BJ (cell line): ENCODE data around the gene RABL6. TPM values are rescaled to one million over a fixed set of nuclear protein-coding genes. Genes with fewer than 3 reads are reported as not detected.

Experiments used
- CTCF ChIA-PET: fragments of 350-600 bp; formaldehyde crosslinking; extraction: SDS; loops from one replicate; lab custom pipeline; 2021; ENCODE audit warnings: antibody characterized with exemption, inconsistent platforms; lab: Yijun Ruan, JAX
- POLR2A ChIA-PET: fragments of 300-600 bp; sonication (Branson Sonifier 250); formaldehyde crosslinking; extraction: SDS; loops from one replicate; lab custom pipeline; 2021; ENCODE audit warnings: antibody characterized with exemption; lab: Charles Lee
- DNase-seq: peaks from one replicate; pipeline ENCODE4 v3.0.0-alpha.2; 2011; ENCODE audit warnings: low read depth
- H3K27me3 ChIP-seq: 2 replicates; pipeline ENCODE4 v1.6.0; 2011; ENCODE audit warnings: low read length; ENCODE audit not compliant: control insufficient read depth, insufficient read depth
- H3K36me3 ChIP-seq: 2 replicates; pipeline ENCODE4 v1.5.1; 2011; ENCODE audit warnings: low read length; ENCODE audit not compliant: control insufficient read depth, insufficient read depth
- H3K4me3 ChIP-seq: 2 replicates; pipeline ENCODE4 v1.5.1; 2011; ENCODE audit warnings: low read depth, mild to moderate bottlenecking, control low read depth, low read length
- CTCF ChIP-seq: IDR thresholded peaks from 2 replicates; pipeline ENCODE4 v1.5.1; 2011; ENCODE audit warnings: low read depth, mild to moderate bottlenecking, control low read depth, inconsistent platforms, low read length, moderate library complexity; ENCODE audit not compliant: insufficient read depth
- polyA plus RNA-seq: library from polyadenylated mRNA; depleted of rRNA; stranded (reverse); fragments of >200 nt; gene quantifications from 2 replicates; pipeline ENCODE4 v1.2.3, GENCODE V29; 2011

Gene RABL6
- polyA plus RNA-seq, 1 experiment = 60.2 TPM

GRCh38 chr9:136847826-136848392 is 40.2 kb downstream of the RABL6 start:
- Histone ChIP-seq H3K36me3 (peaks cover 10% of the 10 kb centered on the region), H3K4me3 (peak overlapping the region; percentile 84), H3K27me3 (peaks cover 7% of the 10 kb centered on the region; the same call in 1 of the 2 replicates)
- no peak for TF ChIP-seq CTCF
- CTCF ChIA-PET = interaction anchor here (0.6 to 1.7 kb wide), 6 partner anchors 43 to 216 kb away, joined by 3 to 6 read pairs (median 3); partner anchors contain the start of gene CLIC3
- no peak for DNase-seq
- POLR2A ChIA-PET = interaction anchor here (0.6 to 0.7 kb wide), 3 partner anchors 100 to 182 kb away, joined by 4 to 10 read pairs (median 5); no protein-coding TSS in a partner anchor

- no peak for TF ChIP-seq CTCF
- H3K4me3 ChIP-seq = peak overlapping the region; percentile 84
- H3K36me3 ChIP-seq = peaks cover 10% of the 10 kb centered on the region
- CTCF ChIA-PET = interaction anchor here (0.8 to 1.7 kb wide), 2 partner anchors 181 to 187 kb away, joined by 4 to 6 read pairs; no protein-coding TSS in a partner anchor
- no peak for DNase-seq
- H3K27me3 ChIP-seq = peaks cover 7% of the 10 kb centered on the region; the same call in 1 of the 2 replicates
- POLR2A ChIA-PET = interaction anchor here (0.6 kb wide), 1 partner anchor 118 kb away, joined by 4 read pairs; no protein-coding TSS in a partner anchor
Observed at GRCh38 chr9:136848393-136849037, 40.8 kb downstream of the RABL6 start.

GRCh38 chr9:136849038-136849959 is 41.6 kb downstream of the RABL6 start, which contains the start of gene PHPT1:
Gene PHPT1 (plus strand): TSS chr9:136849409. CDS start chr9:136849431, 22 bp downstream.
- TF ChIP-seq CTCF = no peak
- CTCF ChIA-PET = interaction anchor here (2.0 kb wide), 1 partner anchor 186 kb away, joined by 8 read pairs; no protein-coding TSS in a partner anchor
- POLR2A ChIA-PET = no interaction called here
- Histone ChIP-seq H3K4me3 (peak within 1 kb of the TSS; percentile 84), H3K27me3 (0 out of 2 replicates have a peak, but pooled peaks cover 6% of the 10 kb centered on the region), H3K36me3 (peaks cover 10% of the 10 kb centered on the region)
- DNase-seq = peak; percentile 94

GRCh38 chr9:136849960-136850865 is 42.5 kb downstream of the RABL6 start:
- H3K27me3 ChIP-seq = 0 out of 2 replicates have a peak, but pooled peaks cover 6% of the 10 kb centered on the region
- peaks cover 10% of the 10 kb centered on the region for H3K36me3 ChIP-seq
- DNase-seq = no peak
- TF ChIP-seq CTCF = no peak
- ChIA-PET CTCF (interaction anchor here (0.7 to 2.0 kb wide), 4 partner anchors 10 to 185 kb away, joined by 3 to 8 read pairs (median 3); partner anchors contain the start of gene EDF1), POLR2A (no interaction called here)
- H3K4me3 ChIP-seq = peak overlapping the region; percentile 84
